ENCODE results near the gene KAT7.
"Not testable (repeated sequence)": the region's sequence is repeated elsewhere in the genome, so short reads cannot be mapped to it uniquely, and the experiment has no call there.

Gene KAT7

DNA sequence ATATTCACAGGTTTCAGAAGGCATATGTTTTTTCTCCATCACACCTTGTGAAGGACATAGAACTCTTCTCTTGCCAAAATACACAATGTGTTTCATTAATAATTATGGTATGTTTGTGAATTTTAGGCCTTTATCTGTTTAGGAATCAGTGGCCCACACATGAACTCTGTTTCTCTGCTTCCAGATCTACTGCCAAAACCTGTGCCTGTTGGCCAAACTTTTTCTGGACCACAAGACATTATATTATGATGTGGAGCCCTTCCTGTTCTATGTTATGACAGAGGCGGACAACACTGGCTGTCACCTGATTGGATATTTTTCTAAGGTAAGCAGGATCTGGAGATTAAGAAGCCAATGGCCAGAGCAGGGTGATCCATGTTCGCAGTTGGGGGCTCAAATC is 33.0 kb downstream of the KAT7 start:
- TF ChIP-seq, protein P1, sequence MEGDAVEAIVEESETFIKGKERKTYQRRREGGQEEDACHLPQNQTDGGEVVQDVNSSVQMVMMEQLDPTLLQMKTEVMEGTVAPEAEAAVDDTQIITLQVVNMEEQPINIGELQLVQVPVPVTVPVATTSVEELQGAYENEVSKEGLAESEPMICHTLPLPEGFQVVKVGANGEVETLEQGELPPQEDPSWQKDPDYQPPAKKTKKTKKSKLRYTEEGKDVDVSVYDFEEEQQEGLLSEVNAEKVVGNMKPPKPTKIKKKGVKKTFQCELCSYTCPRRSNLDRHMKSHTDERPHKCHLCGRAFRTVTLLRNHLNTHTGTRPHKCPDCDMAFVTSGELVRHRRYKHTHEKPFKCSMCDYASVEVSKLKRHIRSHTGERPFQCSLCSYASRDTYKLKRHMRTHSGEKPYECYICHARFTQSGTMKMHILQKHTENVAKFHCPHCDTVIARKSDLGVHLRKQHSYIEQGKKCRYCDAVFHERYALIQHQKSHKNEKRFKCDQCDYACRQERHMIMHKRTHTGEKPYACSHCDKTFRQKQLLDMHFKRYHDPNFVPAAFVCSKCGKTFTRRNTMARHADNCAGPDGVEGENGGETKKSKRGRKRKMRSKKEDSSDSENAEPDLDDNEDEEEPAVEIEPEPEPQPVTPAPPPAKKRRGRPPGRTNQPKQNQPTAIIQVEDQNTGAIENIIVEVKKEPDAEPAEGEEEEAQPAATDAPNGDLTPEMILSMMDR (IDR thresholded peaks at IDR 0.05; ENCODE audit: low read length, missing control alignments): no peak
- no peak for DNase-seq (ENCODE audit: low read depth)
- H3K4me3 ChIP-seq (replicated peaks; ENCODE audit: low read depth, low read length): no peak overlapping the region

DNA sequence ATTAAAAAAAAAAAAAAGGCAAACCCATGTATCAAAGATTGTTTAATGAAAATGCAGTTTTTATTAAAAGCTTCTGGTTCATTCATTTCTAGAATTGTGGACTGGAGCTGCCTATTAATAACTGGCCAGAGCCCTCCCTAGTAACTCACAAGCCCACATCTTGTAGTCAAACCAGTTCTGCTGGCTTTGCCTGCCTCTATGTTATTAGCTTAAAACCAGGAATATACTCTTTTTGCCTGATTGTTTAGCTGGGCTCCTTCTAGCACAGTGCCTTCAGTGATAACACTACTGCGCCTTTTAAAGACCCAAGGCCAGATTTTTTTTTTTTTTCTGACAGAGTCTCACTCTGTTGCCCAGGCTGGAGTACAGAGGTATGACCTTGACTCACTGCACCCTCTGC is 33.4 kb downstream of the KAT7 start:
- no peak overlapping the region for H3K4me3 ChIP-seq (replicated peaks; ENCODE audit: low read depth, low read length)
- no peak for DNase-seq (ENCODE audit: low read depth)
- TF ChIP-seq, protein P1 (IDR thresholded peaks at IDR 0.05; ENCODE audit: low read length, missing control alignments): no peak

DNA sequence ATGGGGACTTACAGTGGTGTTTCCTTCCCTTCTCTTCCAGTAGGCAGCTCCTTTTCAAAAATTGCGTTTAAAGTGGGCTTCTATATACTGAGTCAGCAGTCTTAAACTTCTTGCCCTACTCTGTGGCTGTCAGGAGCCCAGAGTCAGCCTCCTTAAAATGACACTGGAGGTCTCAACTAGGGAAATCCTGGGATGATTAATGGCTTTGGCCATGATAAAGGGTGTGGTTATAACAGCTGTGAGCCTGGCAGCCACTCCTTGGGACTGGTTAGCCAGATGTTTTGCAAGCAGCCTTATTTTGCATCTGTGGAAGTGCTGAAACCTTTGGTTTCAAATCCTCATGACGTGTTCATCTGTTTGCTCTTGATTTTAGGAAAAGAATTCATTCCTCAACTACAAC is 34.3 kb downstream of the KAT7 start:
- TF ChIP-seq, protein P1 (IDR thresholded peaks at IDR 0.05; ENCODE audit: low read length, missing control alignments): no peak
- peak; percentile 49 for DNase-seq (ENCODE audit: low read depth)
- H3K4me3 ChIP-seq (replicated peaks; ENCODE audit: low read depth, low read length): no peak overlapping the region

DNA sequence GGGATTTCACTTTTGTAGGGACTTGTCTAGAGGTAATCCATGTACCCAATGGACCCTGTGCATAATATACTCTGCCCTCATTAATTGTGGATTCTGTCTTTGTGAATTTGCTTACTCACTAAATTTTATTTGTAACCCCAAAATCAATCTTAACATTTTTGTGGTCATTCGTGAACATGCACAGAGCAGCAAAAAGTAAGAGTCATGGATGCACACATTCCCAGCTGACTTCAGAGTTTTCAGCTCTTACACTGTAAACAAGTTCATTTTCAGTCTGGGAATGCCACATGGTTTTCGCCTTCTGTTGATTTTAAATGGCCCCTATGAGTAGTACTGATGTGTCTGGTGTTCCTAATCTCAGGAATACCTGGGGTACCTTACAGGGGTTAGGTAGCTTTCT is 35.1 kb downstream of the KAT7 start:
- no peak overlapping the region for H3K4me3 ChIP-seq (replicated peaks; ENCODE audit: low read depth, low read length)
- DNase-seq (ENCODE audit: low read depth): no peak
- TF ChIP-seq, protein P1 (IDR thresholded peaks at IDR 0.05; ENCODE audit: low read length, missing control alignments): no peak

DNA sequence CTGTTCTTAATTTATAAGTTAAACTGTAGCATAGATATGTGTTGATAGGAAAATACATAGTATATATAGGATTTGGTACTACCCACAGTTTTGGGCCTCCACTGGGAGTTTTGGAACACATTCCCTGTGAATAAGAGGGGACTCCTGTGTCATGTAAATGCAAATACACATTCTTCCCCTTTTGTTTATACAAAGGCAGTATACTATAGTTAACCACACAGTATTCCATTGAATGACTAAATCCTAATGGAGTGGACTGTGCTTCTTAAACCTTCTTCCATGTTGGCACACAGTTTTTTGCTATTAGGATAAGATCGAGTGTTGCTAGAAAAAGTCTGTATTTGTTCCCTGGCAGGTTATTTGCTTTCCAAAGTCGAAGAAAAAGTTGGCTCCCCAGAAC is 37.2 kb downstream of the KAT7 start:
- TF ChIP-seq, protein P1 (IDR thresholded peaks at IDR 0.05; ENCODE audit: low read length, missing control alignments): no peak
- no peak for DNase-seq (ENCODE audit: low read depth)
- H3K4me3 ChIP-seq (replicated peaks; ENCODE audit: low read depth, low read length): no peak overlapping the region

DNA sequence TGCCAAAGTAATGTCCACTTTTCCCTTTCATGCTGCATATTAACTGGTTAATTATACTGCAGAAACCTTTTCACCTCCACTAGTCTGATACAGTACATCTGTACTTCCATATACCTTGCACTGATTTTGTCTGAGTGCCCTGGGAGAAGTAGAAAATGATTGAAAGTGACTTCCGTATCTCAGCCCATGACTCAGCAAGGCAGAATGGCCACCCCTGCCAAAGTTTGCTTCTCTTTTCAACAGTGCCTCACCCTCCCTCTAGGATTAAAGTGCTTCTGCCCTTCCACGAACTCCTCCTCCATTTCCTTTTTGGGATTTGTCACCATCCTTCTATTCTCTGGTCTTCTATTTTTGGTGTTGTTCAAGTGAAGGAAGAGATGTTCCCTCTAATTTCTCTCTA is 39.8 kb downstream of the KAT7 start:
- DNase-seq (ENCODE audit: low read depth): peak; percentile 61
- not testable (repeated sequence) for H3K4me3 ChIP-seq (replicated peaks; ENCODE audit: low read depth, low read length)

DNA sequence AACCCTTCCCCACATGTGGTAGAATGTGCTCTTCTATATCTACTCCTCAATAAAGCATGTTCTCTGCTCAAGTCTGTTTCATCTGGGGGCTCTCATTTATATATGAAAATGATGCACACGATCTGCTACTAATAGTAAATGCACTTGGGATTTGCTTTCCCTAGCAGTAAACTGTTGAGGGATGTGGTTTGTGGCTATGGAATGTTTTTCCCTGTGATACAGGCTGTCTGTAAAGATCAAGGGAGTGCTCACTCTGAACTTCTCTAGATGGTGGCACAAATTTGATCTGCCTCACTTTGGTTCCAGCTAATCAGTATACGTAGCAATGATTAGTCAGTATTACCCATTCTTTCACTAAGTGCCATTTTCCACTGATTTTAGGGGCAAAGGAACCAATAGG is 40.5 kb downstream of the KAT7 start:
- no peak overlapping the region for H3K4me3 ChIP-seq (replicated peaks; ENCODE audit: low read depth, low read length)
- no peak for DNase-seq (ENCODE audit: low read depth)
- TF ChIP-seq, protein P1 (IDR thresholded peaks at IDR 0.05; ENCODE audit: low read length, missing control alignments): no peak

DNA sequence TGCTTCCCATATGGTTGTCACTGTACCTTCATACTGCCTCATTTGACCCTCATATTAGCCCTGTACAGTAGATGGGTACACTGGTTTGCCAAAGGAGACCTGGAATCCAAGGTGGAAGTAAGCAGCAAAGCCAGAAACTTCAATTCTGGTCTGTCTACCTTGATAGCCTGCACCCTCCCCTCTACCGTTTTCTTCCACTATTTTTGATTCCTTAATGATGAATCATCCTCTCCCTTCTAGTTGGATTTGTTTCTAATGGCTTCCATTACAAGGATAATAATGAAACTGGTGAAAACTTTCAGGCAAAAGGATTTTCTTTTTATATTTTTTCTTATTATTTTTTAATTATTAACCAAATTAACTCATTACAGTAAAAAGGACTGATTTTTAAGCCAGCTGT is 42.1 kb downstream of the KAT7 start:
- H3K4me3 ChIP-seq (replicated peaks; ENCODE audit: low read depth, low read length): no peak overlapping the region
- peak; percentile 25 for DNase-seq (ENCODE audit: low read depth)
- TF ChIP-seq, protein P1 (IDR thresholded peaks at IDR 0.05; ENCODE audit: low read length, missing control alignments): no peak
